Liver (tissue), 3 donors: ENCODE results near the gene EHMT1.

Experiments
- CTCF ChIP-seq: fragments of 150-350 bp; IDR thresholded peaks from 2 replicates; pipeline ENCODE4 v1.5.1; 2017; ENCODE audit warnings: improper control_type of control experiment, low read depth, low read length; ENCODE audit not compliant: missing input control
- EGR1 ChIP-seq, 2 donors: IDR thresholded peaks; 2 replicates each; pipeline ENCODE4 v1.6.1; 2016 to 2018; ENCODE audit warnings: antibody characterized with exemption in 2 of 2, low read depth in 2 of 2
- FOXA1 ChIP-seq: IDR thresholded peaks from 2 replicates; pipeline ENCODE4 v1.6.1; 2016; ENCODE audit warnings: antibody characterized with exemption
- GABPA ChIP-seq, 2 donors: IDR thresholded peaks in 1 of 2; conservative IDR thresholded peaks in 1 of 2; 2 replicates each; pipeline ENCODE4 v1.6.1; 2016; ENCODE audit warnings: antibody characterized with exemption in 2 of 2, mild to moderate bottlenecking in 1 of 2, moderate library complexity in 1 of 2
- HNF4G ChIP-seq: IDR thresholded peaks from 2 replicates; pipeline ENCODE4 v1.6.1; 2016; ENCODE audit warnings: antibody characterized with exemption
- JUND ChIP-seq, 2 donors: IDR thresholded peaks; 2 replicates each; pipeline ENCODE4 v1.6.1; 2016; ENCODE audit warnings: antibody characterized with exemption in 2 of 2
- MAX ChIP-seq: IDR thresholded peaks from 2 replicates; pipeline ENCODE4 v1.6.1; 2016; ENCODE audit warnings: antibody characterized with exemption
- REST ChIP-seq: IDR thresholded peaks from 2 replicates; pipeline ENCODE4 v1.6.1; 2016; ENCODE audit warnings: antibody characterized with exemption, mild to moderate bottlenecking
- SP1 ChIP-seq: IDR thresholded peaks from 2 replicates; pipeline ENCODE4 v1.6.1; 2018; ENCODE audit warnings: antibody characterized with exemption, mild to moderate bottlenecking
- YY1 ChIP-seq: IDR thresholded peaks from 2 replicates; pipeline ENCODE4 v1.6.1; 2016; ENCODE audit warnings: antibody characterized with exemption, mild to moderate bottlenecking
- donor health status: healthy.
- donor health status: healthy.

- TF ChIP-seq CTCF: no peak
- no peak for TF ChIP-seq JUND (IDR thresholded peaks at IDR 0.05)
- TF ChIP-seq MAX: no peak
- no peak for TF ChIP-seq FOXA1
- TF ChIP-seq REST: no peak
- TF ChIP-seq SP1: no peak
- TF ChIP-seq HNF4G: no peak
- no peak for TF ChIP-seq GABPA (IDR thresholded peaks at IDR 0.05 in 1 of 2, conservative IDR thresholded peaks at IDR 0.05 in 1 of 2)
- no peak for TF ChIP-seq YY1
- TF ChIP-seq EGR1 (IDR thresholded peaks at IDR 0.05; ENCODE audit: low read depth in 2 of 2): no peak
Observed at GRCh38 chr9:137827908-137828526, 209.2 kb downstream of the EHMT1 start.
